PFSK-1 (cell line): ENCODE data around the gene LIAS.

ENCODE experiments used
- FOXP2 ChIP-seq: optimal IDR thresholded peaks from 2 replicates; pipeline ENCODE3; 2011; ENCODE audit warnings: borderline replicate concordance, control low read depth, inconsistent platforms; ENCODE audit not compliant: insufficient read depth; ENCODE audit errors: extremely low read length, extremely low read depth
- POLR2AphosphoS5 ChIP-seq: IDR thresholded peaks from 2 replicates; pipeline ENCODE4 v1.6.1; 2012; ENCODE audit warnings: low read depth, mild to moderate bottlenecking, control low read depth, low read length, moderate library complexity
- SIN3A ChIP-seq: IDR thresholded peaks from 2 replicates; pipeline ENCODE4 v1.6.1; 2012; ENCODE audit warnings: mild to moderate bottlenecking, low read length, moderate library complexity, borderline replicate concordance; ENCODE audit not compliant: insufficient read depth
- TAF1 ChIP-seq: IDR thresholded peaks from 2 replicates; pipeline ENCODE4 v1.6.1; 2012; ENCODE audit warnings: low read length, control low read depth, borderline replicate concordance; ENCODE audit not compliant: insufficient read depth
- TF ChIP-seq, protein P1 (sequence below), 2 experiments: IDR thresholded peaks; 2 replicates each; pipeline versions ENCODE4 v1.6.1 to v1.8.0; 2011 to 2012; ENCODE audit warnings: low read depth in 2 of 2, low read length in 2 of 2, control low read depth in 1 of 2, inconsistent platforms in 1 of 2, mild to moderate bottlenecking in 1 of 2, moderate library complexity in 1 of 2; ENCODE audit not compliant: insufficient read depth in 1 of 2

DNA sequence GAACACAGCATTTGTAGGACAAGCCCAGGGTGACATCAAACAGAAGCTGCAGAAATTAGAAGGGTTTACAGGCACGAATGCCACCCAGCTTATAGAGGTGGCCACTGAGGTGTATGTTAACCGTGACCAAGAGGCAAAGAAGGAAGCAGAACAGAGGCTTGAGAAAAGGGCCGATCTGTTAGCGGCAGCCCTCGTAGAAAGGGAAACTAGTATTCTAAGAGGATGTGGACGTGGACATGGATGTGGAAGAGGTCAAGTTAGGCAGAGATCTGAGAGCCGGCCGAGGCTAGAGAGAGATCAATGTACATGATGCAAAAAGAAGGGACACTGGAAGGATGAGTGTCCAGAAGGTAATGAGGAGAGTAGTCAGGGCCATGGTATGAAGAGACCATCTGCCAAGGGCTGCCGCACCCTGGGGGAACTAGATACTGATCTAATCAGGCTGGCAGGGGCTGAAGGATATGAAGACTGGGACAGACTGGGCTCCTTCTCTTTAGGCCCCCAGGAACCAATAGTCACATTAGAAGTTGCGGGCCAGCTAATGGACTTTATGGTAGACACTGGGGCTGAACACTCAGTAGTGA lies 27.5 kb downstream of the LIAS start:
- TF ChIP-seq, protein P1, sequence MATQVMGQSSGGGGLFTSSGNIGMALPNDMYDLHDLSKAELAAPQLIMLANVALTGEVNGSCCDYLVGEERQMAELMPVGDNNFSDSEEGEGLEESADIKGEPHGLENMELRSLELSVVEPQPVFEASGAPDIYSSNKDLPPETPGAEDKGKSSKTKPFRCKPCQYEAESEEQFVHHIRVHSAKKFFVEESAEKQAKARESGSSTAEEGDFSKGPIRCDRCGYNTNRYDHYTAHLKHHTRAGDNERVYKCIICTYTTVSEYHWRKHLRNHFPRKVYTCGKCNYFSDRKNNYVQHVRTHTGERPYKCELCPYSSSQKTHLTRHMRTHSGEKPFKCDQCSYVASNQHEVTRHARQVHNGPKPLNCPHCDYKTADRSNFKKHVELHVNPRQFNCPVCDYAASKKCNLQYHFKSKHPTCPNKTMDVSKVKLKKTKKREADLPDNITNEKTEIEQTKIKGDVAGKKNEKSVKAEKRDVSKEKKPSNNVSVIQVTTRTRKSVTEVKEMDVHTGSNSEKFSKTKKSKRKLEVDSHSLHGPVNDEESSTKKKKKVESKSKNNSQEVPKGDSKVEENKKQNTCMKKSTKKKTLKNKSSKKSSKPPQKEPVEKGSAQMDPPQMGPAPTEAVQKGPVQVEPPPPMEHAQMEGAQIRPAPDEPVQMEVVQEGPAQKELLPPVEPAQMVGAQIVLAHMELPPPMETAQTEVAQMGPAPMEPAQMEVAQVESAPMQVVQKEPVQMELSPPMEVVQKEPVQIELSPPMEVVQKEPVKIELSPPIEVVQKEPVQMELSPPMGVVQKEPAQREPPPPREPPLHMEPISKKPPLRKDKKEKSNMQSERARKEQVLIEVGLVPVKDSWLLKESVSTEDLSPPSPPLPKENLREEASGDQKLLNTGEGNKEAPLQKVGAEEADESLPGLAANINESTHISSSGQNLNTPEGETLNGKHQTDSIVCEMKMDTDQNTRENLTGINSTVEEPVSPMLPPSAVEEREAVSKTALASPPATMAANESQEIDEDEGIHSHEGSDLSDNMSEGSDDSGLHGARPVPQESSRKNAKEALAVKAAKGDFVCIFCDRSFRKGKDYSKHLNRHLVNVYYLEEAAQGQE (IDR thresholded peaks at IDR 0.05; ENCODE audit: insufficient read depth in 1 of 2, low read depth in 2 of 2, low read length in 2 of 2), result no peak
- no peak for TF ChIP-seq POLR2AphosphoS5
- no peak for TF ChIP-seq TAF1
- TF ChIP-seq SIN3A, result no peak
- no peak for TF ChIP-seq FOXP2
